CD14-positive monocyte (primary cell): Measurements from ENCODE around the gene CHRNB1. TPM values are rescaled to one million over a fixed set of nuclear protein-coding genes. Genes with fewer than 3 reads are reported as not detected.

Source experiments
- DNase-seq, 3 donors: peaks; one replicate each; pipeline ENCODE4 v3.0.0-alpha.2; 2011 to 2022
- H2AFZ ChIP-seq: 2 replicates; pipeline ENCODE4 v1.6.0; 2012; ENCODE audit warnings: mild to moderate bottlenecking, low read depth, low read length, inconsistent platforms; ENCODE audit not compliant: insufficient read depth, poor library complexity, severe bottlenecking
- H3K27ac ChIP-seq, 2 donors: 1 replicate in 1 of 2; 2 replicates in 1 of 2; pipeline ENCODE4 v1.5.1; 2012 to 2013; ENCODE audit warnings: low read length in 2 of 2, control low read depth in 1 of 2, inconsistent platforms in 1 of 2, low read depth in 1 of 2, mild to moderate bottlenecking in 1 of 2
- H3K27me3 ChIP-seq, 2 donors: one replicate each; pipeline versions ENCODE4 v1.6.0 to v1.6.1; 2011 to 2013; ENCODE audit warnings: low read length in 2 of 2; ENCODE audit not compliant: control insufficient read depth in 2 of 2, insufficient read depth in 2 of 2
- H3K36me3 ChIP-seq, 2 donors: replicated peaks in 1 of 2; 1 replicate in 1 of 2; 2 replicates in 1 of 2; pipeline versions ENCODE4 v1.5.1 to v1.6.1; 2012 to 2013; ENCODE audit warnings: low read length in 2 of 2, control low read depth in 1 of 2, inconsistent platforms in 1 of 2, mild to moderate bottlenecking in 1 of 2; ENCODE audit not compliant: insufficient read depth in 2 of 2, control insufficient read depth in 1 of 2
- H3K4me1 ChIP-seq, 2 donors: 1 replicate in 1 of 2; 2 replicates in 1 of 2; pipeline versions ENCODE4 v1.5.1 to v1.6.1; 2012 to 2013; ENCODE audit warnings: low read length in 2 of 2, control low read depth in 1 of 2, inconsistent platforms in 1 of 2, mild to moderate bottlenecking in 1 of 2, moderate library complexity in 1 of 2; ENCODE audit not compliant: insufficient read depth in 2 of 2, control insufficient read depth in 1 of 2
- H3K4me2 ChIP-seq: replicated peaks from 2 replicates; pipeline ENCODE3; 2012; ENCODE audit warnings: low read length, moderate library complexity, mild to moderate bottlenecking; ENCODE audit not compliant: poor library complexity, severe bottlenecking; ENCODE audit errors: extremely low read depth
- H3K4me3 ChIP-seq, 3 experiments: fragments of 200-600 bp in 1 of 3; sonication (generic) in 1 of 3; replicated peaks in 1 of 3; 1 replicate in 2 of 3; 2 replicates in 1 of 3; pipeline ENCODE4 v1.5.1; 2011 to 2013; ENCODE audit warnings: low read length in 3 of 3, mild to moderate bottlenecking in 3 of 3, control low read depth in 2 of 3, low read depth in 2 of 3, inconsistent platforms in 1 of 3, moderate library complexity in 1 of 3
- H3K79me2 ChIP-seq: 2 replicates; pipeline ENCODE4 v1.6.0; 2012; ENCODE audit warnings: mild to moderate bottlenecking, control low read depth, inconsistent platforms, low read length, moderate library complexity; ENCODE audit not compliant: insufficient read depth
- H3K9ac ChIP-seq: 2 replicates; pipeline ENCODE4 v1.6.0; 2017; ENCODE audit warnings: low read length, mild to moderate bottlenecking; ENCODE audit not compliant: insufficient read depth, poor library complexity, severe bottlenecking
- H3K9me3 ChIP-seq, 2 donors: replicated peaks in 1 of 2; 1 replicate in 1 of 2; 2 replicates in 1 of 2; pipeline versions ENCODE4 v1.5.1 to v1.6.1; 2012 to 2013; ENCODE audit warnings: low read length in 2 of 2, control low read depth in 1 of 2; ENCODE audit not compliant: control insufficient read depth in 1 of 2, insufficient read depth in 1 of 2
- H4K20me1 ChIP-seq: 2 replicates; pipeline ENCODE4 v1.6.0; 2012; ENCODE audit warnings: mild to moderate bottlenecking, low read length, control low read depth, moderate library complexity; ENCODE audit not compliant: insufficient read depth
- H3K27ac Mint-ChIP-seq, 7 donors: one replicate each; pipeline ENCODE4 v1.8.0; 2020; ENCODE audit warnings: mild to moderate bottlenecking in 7 of 7, mixed read lengths in 7 of 7, moderate library complexity in 6 of 7, inconsistent platforms in 2 of 7
- H3K27me3 Mint-ChIP-seq, 3 donors: one replicate each; pipeline ENCODE4 v1.8.0; 2021 to 2022; ENCODE audit warnings: low read depth in 3 of 3, mild to moderate bottlenecking in 3 of 3, mixed read lengths in 3 of 3, moderate library complexity in 3 of 3, inconsistent platforms in 1 of 3
- H3K36me3 Mint-ChIP-seq, 2 donors: one replicate each; pipeline ENCODE4 v1.8.0; 2020; ENCODE audit warnings: mixed read lengths in 2 of 2, inconsistent platforms in 1 of 2, mild to moderate bottlenecking in 1 of 2
- H3K4me1 Mint-ChIP-seq: one replicate; pipeline ENCODE4 v1.8.0; 2020; ENCODE audit warnings: mild to moderate bottlenecking, mixed read lengths
- H3K4me3 Mint-ChIP-seq, 2 donors: one replicate each; pipeline ENCODE4 v1.8.0; 2020; ENCODE audit warnings: mild to moderate bottlenecking in 2 of 2, mixed read lengths in 2 of 2, moderate library complexity in 1 of 2
- H3K9me3 Mint-ChIP-seq, 7 donors: one replicate each; pipeline ENCODE4 v1.8.0; 2020 to 2022; ENCODE audit warnings: mixed read lengths in 7 of 7, mild to moderate bottlenecking in 6 of 7, moderate library complexity in 6 of 7, inconsistent platforms in 2 of 7
- CTCF ChIP-seq: fragments of 200-600 bp; IDR thresholded peaks from one replicate; pipeline ENCODE4 v1.8.0; 2022; ENCODE audit warnings: antibody characterized with exemption, mild to moderate bottlenecking
- WGBS: methylation state at CpG from one replicate; pipeline ENCODE4 v1.1.5; 2013; ENCODE audit warnings: missing lambda C conversion rate; ENCODE audit not compliant: insufficient coverage; 5-methylcytosine and 5-hydroxymethylcytosine counted together
- intact Hi-C, 2 donors: fragments of 100-400 bp; cut with micrococcal nuclease; formaldehyde crosslinking; loops; one replicate each; pipeline versions ENCODE4 v1.15.0 to v1.15.1; 2023
- polyA plus RNA-seq, 3 donors: library from polyadenylated mRNA; depleted of rRNA in 1 of 3; unstranded in 2 of 3; stranded (reverse) in 1 of 3; fragments of 300-500 nt in 2 of 3; fragments of >200 nt in 1 of 3; fragmentation: Illumina TruSeq in 2 of 3; gene quantifications; 1 replicate in 2 of 3; 2 replicates in 1 of 3; pipeline ENCODE4 v1.2.3, GENCODE V29; 2012 to 2021

Gene CHRNB1
- polyA plus RNA-seq, 3 donors = 9.3 to 15.7 (median 14.7) TPM

GRCh38 chr17:7425316-7425715, 19.5 kb upstream of the CHRNB1 start, which contains the start of gene SPEM2:
TSS of gene SPEM2 (plus strand) at chr17:7425616. CDS start at chr17:7425689, 73 bp downstream.
- DNase-seq = no peak
- H3K9ac ChIP-seq = no peak within 1 kb of the TSS
- H3K27ac Mint-ChIP-seq = peak within 1 kb of the TSS in 2 of 7 donors; percentile 27 to 50
- H3K4me1 Mint-ChIP-seq = no peaks in the 10 kb centered on the region
- H3K27ac ChIP-seq = no peak within 1 kb of the TSS
- no peak for TF ChIP-seq CTCF
- H3K36me3 Mint-ChIP-seq = no peaks in the 10 kb centered on the region
- H3K4me3 Mint-ChIP-seq = no peak within 1 kb of the TSS
- intact Hi-C loops = no loop called here
- no peaks in the 10 kb centered on the region for H4K20me1 ChIP-seq
- H3K4me2 ChIP-seq = no peak within 1 kb of the TSS
- H3K79me2 ChIP-seq = no peaks in the 10 kb centered on the region
- peaks cover 0 to 5% (median 2%) of the 10 kb centered on the region in 3 donors for H3K27me3 Mint-ChIP-seq
- no peaks in the 10 kb centered on the region for H3K9me3 ChIP-seq
- no peak within 1 kb of the TSS for H3K4me3 ChIP-seq
- H3K4me1 ChIP-seq = no peaks in the 10 kb centered on the region
- H3K9me3 Mint-ChIP-seq = no peaks in the 10 kb centered on the region
- no peaks in the 10 kb centered on the region for H3K36me3 ChIP-seq
- H3K27me3 ChIP-seq = no peaks in the 10 kb centered on the region
- 86% methylated on average over 1 of the region's 7 CpGs for WGBS
- H2AFZ ChIP-seq = no peak within 1 kb of the TSS

- Histone ChIP-seq H3K4me3 (no peak overlapping the region), H3K27ac (no peak overlapping the region), H3K4me1 (no peaks in the 10 kb centered on the region), H3K27me3 (no peaks in the 10 kb centered on the region), H3K36me3 (no peaks in the 10 kb centered on the region), H3K9me3 (no peaks in the 10 kb centered on the region), H3K9ac (no peak overlapping the region), H2AFZ (no peak overlapping the region), H4K20me1 (no peaks in the 10 kb centered on the region), H3K4me2 (no peak overlapping the region), H3K79me2 (no peaks in the 10 kb centered on the region)
- Mint-ChIP-seq H3K4me3 (no peak overlapping the region), H3K36me3 (no peaks in the 10 kb centered on the region), H3K27me3 (peaks cover 0 to 5% (median 2%) of the 10 kb centered on the region in 3 donors), H3K4me1 (no peaks in the 10 kb centered on the region), H3K27ac (no peak overlapping the region), H3K9me3 (no peaks in the 10 kb centered on the region)
- no peak for DNase-seq
- WGBS = 82% methylated on average over 2 of the region's 8 CpGs
- no peak for TF ChIP-seq CTCF
- intact Hi-C loops = no loop called here
These were observed 19.1 kb upstream of the CHRNB1 start for GRCh38 chr17:7425756-7426155.
